ENCODE measurements around the gene ACTL6B. TPM values are rescaled to one million over a fixed set of nuclear protein-coding genes. Genes with fewer than 3 reads are reported as not detected.

ACTL6B gene
- total RNA-seq, 1 experiment from 2014 or later: 1.3 TPM

GRCh38 chr7:100684534-100685042 lies 28.3 kb upstream of the ACTL6B start:
- CTCF ChIA-PET: interaction anchor here (0.6 to 3.4 kb wide), 2 partner anchors 21 to 115 kb away, joined by 5 to 12 read pairs; partner anchors contain the start of gene POP7
- Mint-ChIP-seq H3K4me3 (no peak overlapping the region), H3K36me3 (peaks cover 30% of the 10 kb centered on the region), H3K27me3 (ENCODE audit: low read depth) (no peaks in the 10 kb centered on the region), H3K9me3 (no peaks in the 10 kb centered on the region), H3K27ac (no peak overlapping the region), H3K4me1 (peaks cover 10% of the 10 kb centered on the region; the same call in 1 of the 2 replicates)
- ATAC-seq (no peak), DNase-seq (ENCODE audit: low spot score) (no peak)
- POLR2A ChIA-PET: interaction anchor here (0.6 to 0.8 kb wide), 3 partner anchors 10 to 489 kb away, joined by 3 to 12 read pairs (median 4); no protein-coding TSS in a partner anchor
- no peak for TF ChIP-seq ZNF263 (CRISPR knock-in tag; IDR thresholded peaks at IDR 0.05; ENCODE audit: low read depth)
- no peak for TF ChIP-seq CTCF (IDR thresholded peaks at IDR 0.05)
- no peak for TF ChIP-seq SMAD4 (CRISPR knock-in tag; IDR thresholded peaks at IDR 0.05)
- TF ChIP-seq ARID4B (CRISPR knock-in tag; IDR thresholded peaks at IDR 0.05; ENCODE audit: borderline replicate concordance): no peak
- no peak for TF ChIP-seq ZNF671 (CRISPR knock-in tag; IDR thresholded peaks at IDR 0.05)
- TF ChIP-seq FOXP4 (CRISPR knock-in tag; IDR thresholded peaks at IDR 0.05): no peak
- TF ChIP-seq HMGA2 (CRISPR knock-in tag; IDR thresholded peaks at IDR 0.05): no peak

GRCh38 chr7:100683659-100684533 lies 27.6 kb upstream of the ACTL6B start:
- H3K36me3 Mint-ChIP-seq: peaks cover 27% of the 10 kb centered on the region
- CTCF ChIA-PET: interaction anchor here (0.6 to 3.4 kb wide), 8 partner anchors 7 to 116 kb away, joined by 3 to 12 read pairs (median 5); partner anchors contain the start of gene POP7
- POLR2A ChIA-PET: interaction anchor here (0.6 to 0.9 kb wide), 3 partner anchors 11 to 490 kb away, joined by 3 to 4 read pairs (median 3); no protein-coding TSS in a partner anchor
- peaks cover 9% of the 10 kb centered on the region for H3K4me1 Mint-ChIP-seq
- ATAC-seq: no peak
- H3K27me3 Mint-ChIP-seq (ENCODE audit: low read depth): no peaks in the 10 kb centered on the region
- H3K27ac Mint-ChIP-seq: no peak overlapping the region
- TF ChIP-seq CREM (CRISPR knock-in tag; IDR thresholded peaks at IDR 0.05): no peak
- no peak overlapping the region for H3K4me3 Mint-ChIP-seq
- DNase-seq (ENCODE audit: low spot score): no peak
- no peaks in the 10 kb centered on the region for H3K9me3 Mint-ChIP-seq

GRCh38 chr7:100682991-100683658 lies 26.9 kb upstream of the ACTL6B start:
- no peak overlapping the region for H3K4me3 Mint-ChIP-seq
- H3K27ac Mint-ChIP-seq: peak overlapping the region; percentile 41
- DNase-seq (ENCODE audit: low spot score): no peak
- peaks cover 27% of the 10 kb centered on the region for H3K36me3 Mint-ChIP-seq
- ATAC-seq: no peak
- H3K9me3 Mint-ChIP-seq: no peaks in the 10 kb centered on the region
- H3K27me3 Mint-ChIP-seq (ENCODE audit: low read depth): no peaks in the 10 kb centered on the region
- ChIA-PET CTCF (interaction anchor here (0.7 to 3.4 kb wide), 8 partner anchors 8 to 233 kb away, joined by 3 to 12 read pairs (median 4); partner anchors contain the start of gene POP7), POLR2A (interaction anchor here (0.9 kb wide), 1 partner anchor 10 kb away, joined by 3 read pairs; no protein-coding TSS in a partner anchor)
- peaks cover 7% of the 10 kb centered on the region for H3K4me1 Mint-ChIP-seq
- no peak for TF ChIP-seq MYBL2 (CRISPR knock-in tag; IDR thresholded peaks at IDR 0.05)
- TF ChIP-seq NR3C1 (CRISPR knock-in tag; conservative IDR thresholded peaks at IDR 0.05; ENCODE audit: low read depth): no peak
- no peak for TF ChIP-seq SMAD4 (CRISPR knock-in tag; IDR thresholded peaks at IDR 0.05)
